GM13976 (cell line): ENCODE measurements around the gene IL1RL2.
A peak's percentile ranks its signal among the peaks of the same experiment; 100 is the strongest.

Experiments
- DNase-seq: peaks from one replicate; pipeline ENCODE4 v3.0.0; 2012; ENCODE audit warnings: low spot score
- in situ Hi-C: fragments of 300-500 bp; cut with MboI; formaldehyde crosslinking; loops from one replicate; pipeline ENCODE4 v1.12.0; 2022; ENCODE audit warnings: low sequenced_read_pairs, mixed read lengths, inconsistent platforms; ENCODE audit not compliant: unreplicated experiment
- TF ChIP-seq, protein P1 (sequence below): IDR thresholded peaks from 2 replicates; pipeline ENCODE4 v1.5.1; 2012; ENCODE audit warnings: borderline replicate concordance, mild to moderate bottlenecking; ENCODE audit not compliant: insufficient read depth; ENCODE audit errors: extremely low read depth, missing control alignments, control extremely low read depth

IL1RL2 gene

DNA sequence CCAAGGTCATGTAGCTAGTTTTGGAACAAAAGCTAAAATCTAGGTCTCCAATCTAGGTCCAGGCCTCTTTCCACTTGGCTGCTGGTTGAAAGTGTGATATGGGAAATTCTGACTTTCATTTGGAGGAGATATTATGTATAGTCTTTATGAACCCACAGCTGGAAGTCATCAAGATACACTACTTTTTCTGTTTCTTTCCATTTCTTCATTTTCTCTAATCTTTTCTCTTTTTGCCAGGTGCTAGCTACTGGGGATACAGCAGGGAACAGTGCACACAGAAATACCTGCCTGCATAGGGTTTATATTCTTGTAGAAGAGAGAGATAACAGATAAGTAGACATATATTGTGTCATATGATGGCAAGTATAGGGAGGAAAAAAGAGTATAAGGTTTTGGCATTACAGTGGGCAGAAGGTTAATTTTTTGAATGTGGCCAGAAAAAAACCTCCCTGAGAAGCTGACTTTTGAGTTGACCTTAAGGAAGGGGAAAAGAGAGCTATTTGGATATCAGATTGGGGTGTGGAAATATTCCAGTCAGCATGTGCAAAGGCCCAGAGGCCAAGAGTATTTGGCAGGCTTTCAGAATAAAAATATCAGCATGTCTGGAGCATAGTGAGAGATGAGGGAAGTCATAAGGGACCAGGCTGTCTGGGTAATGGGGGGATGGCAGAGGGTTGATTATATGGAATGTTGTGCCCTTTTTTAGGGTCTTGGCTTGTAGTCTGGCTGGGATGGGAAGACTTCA, 28.6 kb upstream of the IL1RL2 start:
- TF ChIP-seq, protein P1, sequence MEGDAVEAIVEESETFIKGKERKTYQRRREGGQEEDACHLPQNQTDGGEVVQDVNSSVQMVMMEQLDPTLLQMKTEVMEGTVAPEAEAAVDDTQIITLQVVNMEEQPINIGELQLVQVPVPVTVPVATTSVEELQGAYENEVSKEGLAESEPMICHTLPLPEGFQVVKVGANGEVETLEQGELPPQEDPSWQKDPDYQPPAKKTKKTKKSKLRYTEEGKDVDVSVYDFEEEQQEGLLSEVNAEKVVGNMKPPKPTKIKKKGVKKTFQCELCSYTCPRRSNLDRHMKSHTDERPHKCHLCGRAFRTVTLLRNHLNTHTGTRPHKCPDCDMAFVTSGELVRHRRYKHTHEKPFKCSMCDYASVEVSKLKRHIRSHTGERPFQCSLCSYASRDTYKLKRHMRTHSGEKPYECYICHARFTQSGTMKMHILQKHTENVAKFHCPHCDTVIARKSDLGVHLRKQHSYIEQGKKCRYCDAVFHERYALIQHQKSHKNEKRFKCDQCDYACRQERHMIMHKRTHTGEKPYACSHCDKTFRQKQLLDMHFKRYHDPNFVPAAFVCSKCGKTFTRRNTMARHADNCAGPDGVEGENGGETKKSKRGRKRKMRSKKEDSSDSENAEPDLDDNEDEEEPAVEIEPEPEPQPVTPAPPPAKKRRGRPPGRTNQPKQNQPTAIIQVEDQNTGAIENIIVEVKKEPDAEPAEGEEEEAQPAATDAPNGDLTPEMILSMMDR, result no peak
- in situ Hi-C loops, result no loop called here
- DNase-seq, result no peak

DNA sequence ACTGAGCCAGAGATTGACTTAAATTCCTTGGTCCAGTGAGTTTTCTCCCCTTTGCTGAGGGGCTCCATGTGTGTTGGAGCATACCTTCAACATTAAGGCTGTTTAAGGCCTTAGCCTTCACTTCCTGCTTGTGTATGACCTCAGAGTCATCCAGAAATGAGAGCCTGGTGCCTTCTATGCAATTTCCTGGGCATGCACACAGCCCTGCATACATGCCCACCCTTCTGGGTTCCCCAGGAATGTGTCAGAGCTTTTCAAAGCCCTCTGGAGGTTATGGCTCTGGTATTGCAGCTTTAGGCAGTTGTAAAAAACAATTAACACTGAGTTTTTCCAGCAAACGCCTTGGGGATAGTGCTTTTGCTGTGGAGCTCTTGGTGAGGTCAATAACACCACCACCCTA, 27.5 kb upstream of the IL1RL2 start:
- in situ Hi-C loops, result no loop called here
- TF ChIP-seq, protein P1, result no peak
- DNase-seq, result no peak

DNA sequence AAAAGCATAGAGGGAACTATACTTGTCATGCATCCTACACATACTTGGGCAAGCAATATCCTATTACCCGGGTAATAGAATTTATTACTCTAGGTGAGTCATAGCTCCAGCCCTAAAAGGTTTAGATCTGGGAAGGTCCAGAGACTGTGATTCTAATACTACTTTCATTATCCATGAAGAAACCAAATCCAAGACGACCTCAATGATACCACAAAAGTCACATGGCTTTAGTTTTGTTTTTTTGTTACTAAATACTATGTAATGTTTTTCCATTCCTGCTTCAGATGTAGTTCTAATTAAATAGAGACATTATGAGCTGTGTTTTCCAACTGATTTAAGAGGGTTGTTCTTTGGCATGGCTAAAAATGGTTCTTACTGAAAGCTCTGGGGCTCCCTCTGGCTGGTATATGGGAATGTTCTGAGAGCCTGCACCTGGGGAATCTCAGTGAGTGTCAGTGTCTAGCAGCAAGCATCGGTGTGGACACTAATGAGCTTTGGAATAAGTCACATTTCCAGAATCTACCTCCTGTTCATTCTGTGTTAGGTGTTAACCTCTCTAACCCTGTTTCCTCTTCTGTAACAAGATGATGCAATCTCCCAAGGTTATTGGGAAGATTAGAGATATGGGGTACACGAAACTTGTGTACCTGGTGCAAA, 20.5 kb upstream of the IL1RL2 start:
- in situ Hi-C loops, result no loop called here
- TF ChIP-seq, protein P1, result peak; percentile 15
- DNase-seq, result no peak

DNA sequence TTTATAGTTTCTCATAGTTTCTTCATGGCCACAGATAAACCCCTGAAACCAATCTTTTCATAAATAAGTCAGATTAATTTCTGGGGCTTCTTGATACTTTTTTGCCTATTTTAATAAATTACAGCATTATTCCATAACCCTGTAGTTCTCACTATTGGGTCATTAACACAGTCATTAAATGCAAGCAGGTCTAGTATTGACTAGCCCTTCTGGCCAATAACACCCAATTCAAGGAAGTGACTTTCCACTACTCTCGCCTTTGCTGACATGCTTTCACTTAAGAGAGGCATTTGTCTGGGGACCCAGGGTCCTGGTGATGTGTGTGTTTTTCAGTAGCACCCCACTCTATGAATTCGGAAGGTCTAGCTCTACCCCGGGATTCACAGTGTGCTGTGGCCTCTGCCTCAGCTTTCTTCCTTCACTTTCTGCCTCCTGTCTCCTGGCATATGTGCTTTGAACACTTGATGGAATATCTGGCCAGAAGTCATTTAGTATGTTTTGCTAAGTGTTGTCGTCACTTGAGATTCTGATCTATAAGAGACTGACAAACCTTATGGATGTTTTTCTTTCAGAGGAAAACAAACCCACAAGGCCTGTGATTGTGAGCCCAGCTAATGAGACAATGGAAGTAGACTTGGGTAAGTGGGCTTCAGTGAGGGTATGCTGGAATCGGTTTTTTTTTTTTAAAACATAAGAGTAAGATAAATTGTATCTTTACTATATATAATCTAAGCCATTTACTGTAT, 18.6 kb upstream of the IL1RL2 start:
- no peak for DNase-seq
- in situ Hi-C loops, result no loop called here
- TF ChIP-seq, protein P1, result no peak

DNA sequence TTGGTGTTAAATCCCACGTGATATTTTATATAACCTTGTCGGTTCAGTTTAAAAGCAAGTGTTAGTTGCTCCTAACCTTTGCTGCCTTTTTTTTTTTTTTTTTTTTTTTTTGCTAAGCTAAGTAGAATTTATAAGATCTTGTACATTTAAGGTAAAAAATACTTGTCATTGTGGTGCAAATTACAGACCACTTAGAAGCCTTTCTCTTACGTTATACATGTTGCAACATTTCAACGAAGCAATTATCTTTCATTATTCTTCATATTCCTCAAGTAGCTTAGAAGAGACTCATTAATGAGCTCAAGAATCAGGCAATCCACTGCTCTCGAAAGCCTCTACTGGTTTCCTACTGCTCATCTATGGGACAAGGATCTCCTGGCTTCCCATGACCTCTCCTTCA, 14.9 kb upstream of the IL1RL2 start:
- in situ Hi-C loops, result no loop called here
- TF ChIP-seq, protein P1, result no peak
- DNase-seq, result no peak

DNA sequence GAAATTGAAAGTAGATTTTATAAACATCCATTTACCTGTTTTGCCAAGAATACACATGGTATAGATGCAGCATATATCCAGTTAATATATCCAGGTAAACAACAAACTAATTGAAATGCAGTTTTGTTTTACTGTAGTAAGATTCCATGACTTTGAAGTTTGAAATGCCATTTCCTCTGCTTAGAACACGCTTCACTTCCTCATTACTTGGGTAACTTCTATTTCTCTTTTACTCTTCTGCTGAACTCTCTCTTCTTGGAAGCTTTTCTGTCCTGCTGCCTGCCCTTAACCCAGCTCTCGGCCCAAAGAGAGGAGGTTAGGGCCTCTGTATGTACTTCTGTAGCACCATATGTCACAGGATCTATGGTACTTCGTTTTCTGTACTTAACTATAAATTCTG, 14.1 kb upstream of the IL1RL2 start:
- in situ Hi-C loops, result no loop called here
- no peak for DNase-seq
- TF ChIP-seq, protein P1, result no peak
